Nephron (organoid): Measurements from ENCODE around the gene LTBR.
A peak's percentile ranks its signal among the peaks of the same experiment; 100 is the strongest.

Source experiments
- H3K27ac Mint-ChIP-seq, 3 experiments: 2 replicates each; pipeline ENCODE4 v1.8.0; 2020; ENCODE audit warnings: mixed read lengths in 3 of 3, mild to moderate bottlenecking in 2 of 3, moderate library complexity in 1 of 3
- H3K27me3 Mint-ChIP-seq: 2 replicates; pipeline ENCODE4 v1.8.0; 2021; ENCODE audit warnings: low read depth, mild to moderate bottlenecking, moderate library complexity, mixed read lengths
- H3K36me3 Mint-ChIP-seq: 2 replicates; pipeline ENCODE4 v1.8.0; 2020; ENCODE audit warnings: low read depth, mixed read lengths
- H3K4me1 Mint-ChIP-seq: 2 replicates; pipeline ENCODE4 v1.8.0; 2020; ENCODE audit warnings: mixed read lengths
- H3K4me3 Mint-ChIP-seq, 3 experiments: 2 replicates each; pipeline ENCODE4 v1.8.0; 2020; ENCODE audit warnings: mild to moderate bottlenecking in 3 of 3, mixed read lengths in 3 of 3, moderate library complexity in 2 of 3
- H3K9me3 Mint-ChIP-seq: 2 replicates; pipeline ENCODE4 v1.8.0; 2020; ENCODE audit warnings: mixed read lengths
- CTCF ChIP-seq, 3 experiments: fragments of 200-600 bp; sonication (generic); IDR thresholded peaks; one replicate each; pipeline ENCODE4 v1.5.0; 2021; ENCODE audit warnings: antibody characterized with exemption in 3 of 3; ENCODE audit not compliant: unreplicated experiment in 3 of 3

The LTBR gene

GRCh38 chr12:6430124-6430989 is 46.4 kb downstream of the LTBR start:
- Mint-ChIP-seq H3K9me3 (no peaks in the 10 kb centered on the region), H3K27me3 (no peaks in the 10 kb centered on the region), H3K4me3 (peak overlapping the region; percentile 28 to 62 (median 53)), H3K27ac (peak overlapping the region; percentile 78 to 93 (median 80)), H3K4me1 (peaks cover 32% of the 10 kb centered on the region), H3K36me3 (no peaks in the 10 kb centered on the region)
- TF ChIP-seq CTCF (IDR thresholded peaks at IDR 0.05; ENCODE audit: unreplicated experiment in 3 of 3), result no peak

GRCh38 chr12:6432991-6433390 is 49.0 kb downstream of the LTBR start:
- Mint-ChIP-seq H3K4me3 (no peak overlapping the region), H3K4me1 (peaks cover 32% of the 10 kb centered on the region), H3K9me3 (no peaks in the 10 kb centered on the region), H3K27me3 (no peaks in the 10 kb centered on the region), H3K27ac (peak overlapping the region in 1 of 3 experiments; percentile 15), H3K36me3 (no peaks in the 10 kb centered on the region)
- TF ChIP-seq CTCF (IDR thresholded peaks at IDR 0.05; ENCODE audit: unreplicated experiment in 3 of 3), result no peak

GRCh38 chr12:6434205-6435140 is 50.5 kb downstream of the LTBR start:
- Mint-ChIP-seq H3K27me3 (no peaks in the 10 kb centered on the region), H3K27ac (peak overlapping the region in 2 of 3 experiments; percentile 67 to 82), H3K36me3 (no peaks in the 10 kb centered on the region), H3K4me3 (no peak overlapping the region), H3K4me1 (peaks cover 44% of the 10 kb centered on the region), H3K9me3 (no peaks in the 10 kb centered on the region)
- TF ChIP-seq CTCF (IDR thresholded peaks at IDR 0.05; ENCODE audit: unreplicated experiment in 3 of 3), result no peak

GRCh38 chr12:6435961-6436715 is 52.2 kb downstream of the LTBR start:
- peaks cover 33% of the 10 kb centered on the region for H3K4me1 Mint-ChIP-seq
- no peaks in the 10 kb centered on the region for H3K9me3 Mint-ChIP-seq
- no peaks in the 10 kb centered on the region for H3K36me3 Mint-ChIP-seq
- H3K4me3 Mint-ChIP-seq, result no peak overlapping the region
- no peak for TF ChIP-seq CTCF (IDR thresholded peaks at IDR 0.05; ENCODE audit: unreplicated experiment in 3 of 3)
- no peak overlapping the region for H3K27ac Mint-ChIP-seq
- H3K27me3 Mint-ChIP-seq, result no peaks in the 10 kb centered on the region

GRCh38 chr12:6437586-6437985 is 53.6 kb downstream of the LTBR start:
- Mint-ChIP-seq H3K36me3 (no peaks in the 10 kb centered on the region), H3K9me3 (no peaks in the 10 kb centered on the region), H3K4me3 (no peak overlapping the region), H3K27me3 (no peaks in the 10 kb centered on the region), H3K4me1 (peaks cover 29% of the 10 kb centered on the region), H3K27ac (no peak overlapping the region)
- TF ChIP-seq CTCF (IDR thresholded peaks at IDR 0.05; ENCODE audit: unreplicated experiment in 3 of 3), result no peak
